CD4-positive, alpha-beta T cell treated with Interleukin-15 for 4 hours (primary cell): ENCODE results near the gene TNIK.

Experiments
- DNase-seq: peaks from one replicate; pipeline ENCODE4 v3.0.0-alpha.2; 2020; ENCODE audit warnings: low spot score

TNIK gene

DNA sequence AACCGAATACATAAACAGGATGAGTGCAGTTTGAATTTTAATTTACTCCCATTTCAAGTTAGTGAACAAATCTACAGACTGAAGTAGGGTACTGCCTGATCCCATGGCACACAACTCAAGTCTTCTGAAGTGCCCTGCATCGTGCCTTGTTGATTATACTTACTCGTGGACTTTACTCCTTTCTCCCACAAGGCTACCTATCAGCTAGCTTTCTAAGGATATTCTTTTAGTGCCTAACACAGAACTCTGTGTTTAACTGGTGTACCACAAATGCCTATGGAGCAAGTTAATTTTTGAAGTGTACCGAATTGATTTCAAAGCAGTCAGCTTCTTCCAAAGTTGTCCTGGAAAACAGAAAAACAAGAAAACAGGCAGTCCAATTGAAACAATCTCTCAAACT, 119.8 kb downstream of the TNIK start:
- DNase-seq, result no peak

DNA sequence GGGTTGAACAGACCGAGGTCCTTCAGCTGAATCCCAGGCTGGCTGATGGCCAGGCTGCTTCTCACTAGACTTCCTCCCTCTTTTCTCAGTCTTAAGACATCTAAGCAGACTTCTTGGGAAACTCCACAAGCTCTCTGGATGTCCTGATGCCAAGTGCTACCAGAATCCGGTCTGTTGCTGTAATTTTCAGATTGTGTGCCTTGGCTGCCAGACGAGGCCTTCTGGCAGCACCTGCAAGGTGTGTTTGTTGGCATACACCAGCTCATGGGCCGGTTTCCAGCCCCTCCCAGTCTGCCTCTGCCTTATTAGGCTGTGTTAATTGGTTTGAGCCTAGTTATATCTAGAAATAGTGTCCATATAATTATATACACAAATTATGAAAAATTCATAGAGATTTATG, 120.6 kb downstream of the TNIK start:
- DNase-seq, result no peak

DNA sequence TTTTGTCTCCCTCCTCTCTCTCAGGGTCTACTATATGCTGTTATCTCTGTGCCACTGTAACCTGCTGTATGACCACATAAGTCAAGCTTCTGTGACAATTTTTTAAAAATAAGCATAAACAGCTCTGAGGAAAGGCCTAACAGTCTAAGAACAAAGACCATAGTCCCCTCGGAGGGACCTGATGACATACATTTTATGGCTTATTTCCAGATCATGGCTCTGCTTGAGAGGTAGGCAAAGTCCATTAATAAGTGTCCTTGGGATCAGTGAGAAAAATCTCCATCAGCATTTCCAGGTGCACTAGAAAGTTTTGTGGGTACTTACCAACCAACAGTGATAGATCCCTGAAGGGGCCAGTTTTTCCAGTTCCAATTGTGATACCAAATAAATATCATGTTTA, 123.8 kb downstream of the TNIK start:
- no peak for DNase-seq

DNA sequence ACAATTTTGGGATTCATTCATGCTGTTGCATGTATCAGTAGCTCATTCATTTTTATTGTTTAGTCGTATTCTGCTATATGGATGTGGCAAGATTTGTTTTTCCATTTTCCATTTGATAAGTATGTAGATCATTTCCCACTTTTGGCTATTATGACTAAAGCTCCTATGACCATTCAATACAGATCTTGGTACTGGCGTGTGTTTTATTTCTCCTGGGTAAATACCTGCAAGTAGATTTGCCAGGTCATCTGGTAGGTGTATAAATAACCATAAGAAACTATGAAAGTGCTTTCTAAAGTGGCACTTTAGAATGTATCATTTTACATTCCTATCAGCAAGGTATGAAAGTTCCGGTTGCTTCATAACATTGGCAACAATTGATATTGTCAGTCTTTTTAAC, 124.6 kb downstream of the TNIK start:
- DNase-seq, result no peak

DNA sequence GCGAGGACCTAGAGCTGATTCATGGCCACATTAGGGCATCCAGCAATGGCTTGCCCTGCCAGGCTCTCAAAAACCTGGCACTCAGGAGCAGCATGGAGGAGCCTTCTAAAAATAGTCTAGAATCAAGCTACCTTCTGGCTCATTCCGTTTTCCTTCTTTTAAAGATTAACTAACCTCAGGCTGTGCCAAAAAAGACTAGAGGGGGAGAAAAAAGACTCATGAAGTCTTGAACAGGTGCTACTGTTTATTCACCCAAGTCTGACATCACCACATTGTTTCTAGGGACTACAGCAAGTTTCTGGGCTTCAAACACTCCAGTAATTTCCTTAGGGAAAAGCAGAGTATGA, 125.8 kb downstream of the TNIK start:
- no peak for DNase-seq

DNA sequence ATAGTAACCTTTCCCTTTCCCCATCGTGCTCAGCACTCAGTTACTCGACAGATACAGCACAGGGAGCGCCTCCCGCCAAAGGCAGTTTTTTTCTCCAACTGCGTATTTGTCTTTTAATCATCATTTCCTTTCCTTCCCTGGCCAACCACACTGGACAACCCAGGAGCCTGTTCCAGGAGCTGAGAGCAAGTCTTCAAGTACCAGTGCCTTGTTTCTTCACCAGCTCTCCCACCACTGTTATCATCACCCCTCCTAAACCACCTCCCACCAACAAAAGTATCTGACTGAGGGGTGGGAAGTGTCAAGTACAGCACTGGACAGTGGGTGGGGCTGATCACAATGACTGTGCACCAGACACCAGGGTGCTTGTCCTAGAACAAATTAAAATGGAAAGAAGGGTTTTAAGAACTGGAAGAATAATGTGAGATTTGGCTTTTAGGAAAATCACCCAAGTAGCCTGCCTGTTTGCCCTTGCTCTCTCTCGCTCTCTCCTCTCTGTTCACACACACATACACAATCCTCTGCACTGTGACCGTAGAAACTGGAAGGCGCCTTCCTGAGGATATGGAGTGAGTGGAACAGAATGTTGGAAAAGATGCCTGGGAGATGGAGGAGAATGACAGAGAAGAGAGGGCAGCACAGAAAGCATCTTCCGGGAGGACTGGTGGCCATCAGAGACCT, 126.3 kb downstream of the TNIK start:
- DNase-seq, result no peak

DNA sequence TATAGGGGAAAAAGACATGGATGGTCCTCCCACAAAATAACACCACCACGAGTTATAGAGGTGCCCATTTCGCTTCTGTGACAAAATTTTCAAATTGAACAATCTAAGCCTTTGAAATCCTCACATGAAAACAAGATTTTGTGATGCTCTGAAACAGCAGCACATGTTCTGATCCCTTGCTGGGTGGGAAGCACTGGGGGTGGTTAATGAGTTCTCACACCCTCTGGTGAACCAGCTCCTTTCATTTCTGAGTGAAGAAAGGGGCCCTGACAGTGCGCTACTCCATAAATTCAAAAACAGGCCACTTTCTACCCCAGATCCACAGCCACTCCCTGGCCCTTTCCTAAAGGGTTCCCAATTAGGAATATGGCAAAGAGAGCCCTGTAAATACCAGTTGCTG, 129.3 kb downstream of the TNIK start:
- DNase-seq, result no peak

DNA sequence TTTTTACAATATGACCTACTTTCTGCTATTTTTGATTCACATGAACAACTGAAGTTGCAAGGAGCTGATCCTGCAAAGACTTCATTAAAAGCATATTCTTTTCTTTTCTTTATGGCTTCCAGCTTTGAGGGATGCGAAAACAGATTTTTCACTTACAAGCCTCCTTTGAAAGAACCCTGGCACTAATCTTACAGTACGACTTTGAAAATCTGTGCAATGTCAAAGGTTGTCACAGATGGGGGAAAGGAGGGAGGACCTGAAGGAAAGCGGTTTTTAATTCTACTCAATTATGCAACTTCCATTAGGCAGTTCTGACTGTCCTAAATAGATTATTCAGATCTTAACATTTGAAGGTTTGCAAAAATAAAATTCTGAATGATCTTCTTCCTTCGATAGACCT, 130.5 kb downstream of the TNIK start:
- no peak for DNase-seq

DNA sequence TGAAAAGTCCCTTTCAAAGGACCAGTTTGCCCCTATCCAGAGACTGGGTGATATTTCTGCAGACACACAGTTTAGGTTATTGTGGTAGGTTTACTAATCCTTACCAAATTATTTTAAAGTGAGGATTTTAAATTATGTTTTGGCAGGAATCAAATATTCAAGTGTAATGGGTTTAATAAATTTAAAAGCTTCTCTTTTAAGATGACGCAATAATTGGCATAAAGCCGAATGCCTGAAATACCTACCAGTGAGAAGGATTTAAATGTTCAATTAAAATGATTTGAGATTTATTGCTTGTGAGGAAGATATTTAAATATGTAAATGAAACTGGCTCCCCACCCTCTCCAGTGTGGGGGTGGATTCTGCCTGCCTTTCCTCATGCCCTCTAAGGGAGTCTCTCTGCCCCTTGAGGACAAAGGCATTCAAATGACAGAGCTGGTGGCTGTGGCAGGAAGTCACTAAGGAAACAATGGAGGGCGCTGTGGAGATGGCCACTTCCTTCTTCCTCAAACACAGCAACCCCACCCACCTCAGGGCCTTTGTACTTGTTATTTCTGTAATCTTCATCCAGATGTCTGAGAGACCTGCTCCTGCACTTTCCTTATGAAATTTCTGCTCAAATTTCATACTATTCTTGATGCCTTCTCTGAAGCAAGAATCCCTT, 131.7 kb downstream of the TNIK start:
- peak; percentile 53 for DNase-seq

DNA sequence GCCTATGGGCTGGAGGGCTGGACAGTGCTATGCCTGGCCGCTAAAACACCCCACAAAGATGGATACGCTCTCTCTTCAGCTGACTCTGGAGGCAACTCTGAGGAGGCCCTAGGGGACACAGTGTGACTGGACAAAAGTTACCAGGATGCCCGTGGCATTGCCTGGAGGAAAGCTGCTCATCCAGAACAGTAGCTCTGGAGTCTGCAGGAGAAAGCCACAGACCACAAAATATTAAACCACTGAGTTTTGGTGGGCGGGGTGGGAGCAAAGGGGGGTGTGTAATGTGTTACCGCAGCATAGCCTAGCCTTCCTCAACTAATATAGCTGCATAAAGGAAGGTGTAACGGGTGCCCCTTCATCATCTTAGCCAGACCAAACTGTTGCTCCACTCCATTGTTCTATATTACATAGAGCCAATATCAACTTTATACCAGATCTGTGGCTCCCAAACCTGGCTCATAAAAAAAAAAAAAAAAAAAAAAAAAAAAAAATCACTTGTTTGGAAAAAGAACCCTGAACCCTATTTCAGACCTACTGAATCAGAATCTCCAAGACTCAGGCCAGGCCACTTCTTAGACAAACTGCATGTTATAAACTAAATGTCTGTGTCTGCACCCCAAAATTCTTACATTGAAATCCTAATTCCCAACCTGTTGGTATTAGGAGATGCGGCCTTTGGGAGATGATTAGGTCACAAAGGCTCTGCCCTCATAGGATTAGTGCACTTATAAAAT, 132.6 kb downstream of the TNIK start:
- no peak for DNase-seq

DNA sequence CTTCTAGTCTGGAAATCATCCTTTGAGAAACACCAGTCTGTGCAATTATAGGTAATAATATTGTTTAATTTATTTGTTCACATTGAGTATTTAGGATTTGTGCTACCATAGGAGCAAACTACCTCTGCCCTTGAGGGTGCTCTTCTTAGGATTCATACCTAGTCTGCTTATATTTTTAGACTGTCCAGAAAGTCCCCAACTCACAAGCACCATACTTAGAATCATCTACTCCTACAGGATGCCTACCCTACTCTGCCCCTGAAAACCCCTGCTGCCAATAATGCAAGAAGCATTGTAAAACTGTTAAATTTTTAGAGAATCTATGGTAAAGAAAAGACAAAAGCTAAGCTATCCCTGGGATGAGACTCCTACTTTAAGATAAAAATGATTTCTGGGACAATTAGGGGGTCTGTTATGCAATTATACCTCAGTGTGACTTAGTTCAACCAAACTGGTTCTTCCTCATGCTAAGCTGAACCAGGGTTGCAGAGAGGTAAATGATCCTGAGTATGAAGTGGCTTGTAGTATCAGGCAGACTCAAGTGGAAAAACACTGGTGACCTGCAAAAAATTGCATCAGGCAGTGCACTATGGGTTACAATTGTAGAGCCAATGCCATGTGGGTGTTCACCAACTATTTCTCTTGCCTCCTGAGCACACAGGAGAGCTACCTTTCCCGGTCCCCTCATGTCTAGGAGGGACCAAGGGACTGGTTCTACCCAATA, 133.3 kb downstream of the TNIK start:
- DNase-seq, result no peak

DNA sequence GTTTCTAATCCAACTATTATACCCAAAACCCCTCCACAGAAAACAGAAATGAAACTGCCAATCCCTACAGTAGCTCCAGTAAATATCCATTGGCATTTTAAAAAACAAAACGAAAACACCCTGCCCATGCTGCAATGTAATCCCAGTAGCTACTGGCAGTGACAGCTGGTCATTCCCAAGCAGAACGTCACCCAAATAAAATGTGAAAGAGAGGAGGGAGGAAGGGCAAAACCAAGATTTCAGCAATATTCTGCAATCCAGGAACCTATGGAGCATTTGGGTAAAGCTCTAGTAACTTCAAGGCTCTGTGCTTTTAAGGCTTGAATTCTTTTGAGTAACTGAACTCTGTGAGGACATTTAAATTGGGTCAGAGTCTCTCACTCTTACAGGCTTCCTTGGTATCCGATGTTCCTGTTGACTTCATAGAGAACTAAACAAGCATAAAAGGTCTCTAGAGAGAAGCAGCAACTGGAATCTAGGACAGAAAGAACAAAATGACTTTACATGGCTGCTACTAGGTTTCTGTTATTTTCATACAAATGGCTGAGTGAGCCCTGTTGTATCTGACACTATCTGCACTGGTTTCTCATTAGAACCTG, 136.2 kb downstream of the TNIK start:
- no peak for DNase-seq

DNA sequence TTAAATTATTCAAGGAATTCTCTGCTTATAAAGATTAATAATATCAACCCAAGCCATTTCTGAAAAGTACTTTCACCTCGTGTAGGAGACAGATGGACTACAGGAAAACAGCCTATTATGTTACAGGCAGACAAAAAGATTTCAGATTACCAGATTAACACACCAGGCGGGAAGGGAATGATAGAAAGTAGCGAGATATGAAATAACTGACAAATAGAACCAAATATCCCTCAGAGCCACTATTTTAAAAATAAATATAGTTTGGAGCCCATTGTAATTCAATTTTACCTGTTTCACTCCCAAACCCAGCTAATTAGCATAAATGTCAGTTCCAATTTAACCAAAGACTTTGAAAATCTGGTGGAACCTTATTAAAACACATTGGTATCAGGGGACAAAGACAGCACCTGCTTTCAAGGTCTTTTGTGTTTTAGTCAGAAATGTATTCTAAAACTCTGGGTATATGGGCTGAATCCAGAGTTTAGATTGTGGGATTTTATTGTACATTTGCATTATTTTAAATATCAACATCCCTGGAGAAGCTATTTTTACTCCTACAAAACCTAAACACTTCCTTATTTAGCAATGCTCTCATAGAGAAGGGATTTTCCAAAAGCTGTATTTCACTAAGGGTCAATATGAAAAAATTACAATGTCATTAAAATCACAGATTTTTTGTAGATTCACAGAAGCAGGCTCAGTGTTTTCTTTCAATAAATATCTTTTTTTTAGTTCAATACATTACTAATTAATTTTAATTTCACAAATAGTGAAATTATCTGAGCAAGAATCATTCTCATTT, 138.4 kb downstream of the TNIK start:
- DNase-seq, result no peak

DNA sequence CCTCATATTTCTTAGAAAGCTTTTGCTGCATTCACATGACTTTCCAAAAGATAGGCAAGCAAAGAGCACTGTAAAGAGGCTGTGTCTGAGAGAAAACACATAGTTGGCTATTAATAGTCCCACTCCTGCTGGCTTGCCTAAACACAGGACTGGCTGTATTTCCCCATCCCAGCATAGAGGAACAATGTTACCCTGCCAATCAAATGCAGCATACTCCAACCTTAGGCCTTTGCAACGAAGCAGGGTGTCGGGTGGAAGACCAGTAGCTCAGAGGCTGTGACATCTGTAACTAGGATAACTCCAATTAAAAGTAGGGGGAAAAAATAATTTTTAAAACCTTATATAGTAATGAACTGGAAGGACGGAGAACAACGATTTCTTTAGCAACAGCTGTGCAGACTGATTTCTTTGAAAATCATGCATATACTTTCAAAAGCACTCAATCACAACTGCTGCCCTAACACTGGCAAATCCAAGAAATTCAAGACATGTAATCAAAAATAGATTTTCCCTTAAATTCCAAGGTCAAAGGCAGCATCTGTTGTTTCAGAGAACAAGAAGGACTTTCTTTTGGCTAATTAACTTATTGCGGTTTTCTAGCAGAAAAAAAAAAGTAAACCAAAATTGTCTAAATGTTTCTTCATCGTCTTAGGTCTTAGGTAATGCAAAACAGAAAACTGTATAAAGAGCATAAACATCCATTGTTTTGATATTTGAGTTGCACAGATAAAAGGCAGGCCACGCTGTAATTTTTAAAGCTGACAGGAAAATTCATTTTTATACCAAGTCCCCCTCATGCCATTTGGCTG, 139.3 kb downstream of the TNIK start:
- DNase-seq, result no peak

DNA sequence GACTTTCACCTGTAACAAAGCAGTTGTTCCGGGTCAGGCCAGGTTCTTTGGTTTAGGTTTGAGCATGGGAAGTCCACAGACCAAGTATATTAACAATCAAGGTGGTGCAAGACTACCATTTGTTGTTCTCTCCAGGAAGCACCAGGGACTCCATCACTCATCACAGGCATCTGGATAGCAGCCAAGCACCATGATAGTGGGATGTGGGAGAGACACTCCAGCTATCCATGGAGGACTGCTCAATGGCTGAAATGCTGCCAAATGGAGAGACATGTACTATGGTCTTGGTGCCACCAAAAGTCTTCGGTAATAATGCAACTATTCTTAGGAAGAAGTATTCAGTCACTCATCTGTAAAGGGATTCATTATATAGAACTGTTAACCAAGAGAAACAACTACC, 143.0 kb downstream of the TNIK start:
- no peak for DNase-seq

DNA sequence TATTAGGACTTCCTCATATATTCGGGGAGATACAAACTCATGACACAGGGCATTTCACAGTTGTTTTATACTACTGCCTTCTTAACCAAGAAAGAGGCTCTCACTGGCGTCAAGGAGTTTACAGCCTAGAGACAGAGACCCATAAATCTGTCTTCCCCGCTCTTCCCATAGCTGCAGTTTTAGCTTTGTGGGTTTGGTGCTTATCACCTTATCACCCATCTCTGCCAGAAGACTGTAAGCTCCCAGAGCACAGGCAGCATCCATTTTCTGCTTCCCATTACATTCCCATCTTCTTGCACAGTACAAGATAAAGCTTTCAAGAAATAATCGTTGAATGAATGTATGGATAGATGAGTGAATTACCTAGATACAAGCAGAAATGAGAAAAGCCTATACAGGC, 144.3 kb downstream of the TNIK start:
- DNase-seq, result no peak

DNA sequence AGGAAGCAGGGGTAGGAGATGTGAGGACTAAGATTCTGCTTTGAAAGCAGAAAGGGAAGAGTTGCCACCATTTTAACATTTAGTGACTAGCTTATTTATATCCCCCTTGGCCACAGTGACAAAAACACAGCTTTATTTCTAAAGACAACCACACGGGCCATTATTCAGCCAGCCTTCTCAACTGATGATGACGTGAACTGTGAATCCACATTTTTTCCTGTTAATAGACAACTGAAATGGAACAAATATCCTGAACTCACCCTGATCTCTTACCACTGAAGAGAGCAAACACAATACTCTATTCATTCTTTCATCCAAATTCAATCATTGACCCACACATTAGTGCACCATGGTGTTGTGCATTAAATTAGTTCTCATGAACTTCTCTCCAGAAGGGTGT, 145.1 kb downstream of the TNIK start:
- no peak for DNase-seq

DNA sequence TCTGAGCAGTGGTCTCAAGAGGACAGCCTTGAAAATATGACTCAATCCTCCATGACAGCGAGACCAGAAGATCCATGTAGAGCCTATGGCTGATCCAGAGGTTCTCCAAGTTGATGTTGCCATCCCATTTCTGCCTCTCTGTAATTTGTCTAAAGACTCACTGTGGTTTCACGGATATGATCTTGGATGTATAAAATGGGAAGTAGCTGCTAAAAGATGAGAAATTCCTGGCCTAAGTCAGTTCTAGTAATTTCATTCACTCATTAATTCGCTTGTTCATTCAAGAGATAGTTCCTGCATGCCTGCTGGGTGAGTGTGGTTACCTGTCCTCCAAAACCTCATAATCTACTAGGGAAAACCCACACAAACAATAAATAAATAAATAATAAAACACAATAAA, 145.9 kb downstream of the TNIK start:
- no peak for DNase-seq

DNA sequence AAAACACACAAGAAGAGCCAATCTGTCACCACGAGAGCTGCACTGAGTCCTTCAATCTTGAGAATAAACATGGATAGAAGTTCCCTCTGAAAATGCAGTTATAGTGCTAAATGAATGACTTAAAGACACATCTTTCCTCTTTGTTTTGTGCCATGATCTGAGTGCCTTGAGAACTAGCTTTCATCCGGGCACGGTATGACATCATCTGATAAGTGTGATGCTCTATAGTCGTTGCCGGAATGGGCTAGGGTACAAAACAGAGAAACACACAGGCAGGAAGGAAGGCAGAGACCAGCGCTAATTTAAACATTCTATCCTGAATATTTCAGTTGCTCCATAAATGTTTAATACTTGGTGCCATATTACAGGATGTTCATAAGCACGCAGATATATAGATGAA, 146.5 kb downstream of the TNIK start:
- no peak for DNase-seq

DNA sequence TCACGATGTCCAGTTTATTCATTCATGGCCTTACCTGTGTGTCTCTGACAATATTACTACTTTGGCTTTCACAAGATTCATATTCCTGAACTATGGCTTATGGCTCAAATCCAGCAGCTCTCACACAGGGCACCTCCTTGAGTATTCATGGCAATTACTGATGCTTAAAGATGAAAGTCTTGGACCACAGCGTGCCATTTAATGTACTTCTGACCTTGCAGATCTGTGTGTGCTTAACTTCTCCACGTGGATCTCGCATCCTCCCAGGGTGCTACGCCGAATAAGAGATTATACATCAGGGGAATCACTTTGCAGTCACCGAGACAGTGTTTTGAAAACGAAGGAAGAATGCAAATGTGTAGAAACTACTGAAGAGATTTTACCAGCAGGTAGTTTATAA, 147.5 kb downstream of the TNIK start:
- no peak for DNase-seq

DNA sequence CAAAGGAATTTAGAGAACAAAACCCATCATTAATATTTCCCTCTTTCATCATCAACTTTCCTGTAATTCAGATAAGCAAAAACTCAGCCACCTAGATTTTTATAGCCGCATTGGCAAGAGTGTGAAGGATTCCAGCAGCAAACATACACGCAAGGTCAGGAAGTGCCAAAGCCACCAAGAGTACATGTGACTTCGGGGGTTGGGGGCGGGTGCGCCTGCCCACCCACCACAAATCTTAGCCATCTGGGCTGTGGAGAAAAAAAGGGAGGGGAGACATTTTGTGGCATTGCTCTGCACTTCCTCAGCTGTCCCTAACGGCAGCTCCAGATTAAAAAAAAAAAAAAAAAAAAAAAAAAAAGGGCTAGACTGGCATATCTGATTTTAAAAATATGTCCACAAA, 148.4 kb downstream of the TNIK start:
- no peak for DNase-seq
